Dendritic cell treated with granulocyte-macrophage colony-stimulating factor and Interleukin-4, amounts not matched to agents 40 ng/mL and 50 ng/mL, for 4 days (primary cell): Measurements from ENCODE around the gene ECT2L.

ENCODE experiments used
- H3K27ac Mint-ChIP-seq: one replicate; pipeline ENCODE4 v1.8.0; 2022; ENCODE audit warnings: mild to moderate bottlenecking, mixed read lengths
- H3K27me3 Mint-ChIP-seq: one replicate; pipeline ENCODE4 v1.8.0; 2022; ENCODE audit warnings: mild to moderate bottlenecking, mixed read lengths
- H3K36me3 Mint-ChIP-seq: one replicate; pipeline ENCODE4 v1.8.0; 2022; ENCODE audit warnings: low read depth, mixed read lengths
- H3K4me1 Mint-ChIP-seq: one replicate; pipeline ENCODE4 v1.8.0; 2022; ENCODE audit warnings: low read depth, mixed read lengths
- H3K4me3 Mint-ChIP-seq: one replicate; pipeline ENCODE4 v1.8.0; 2022; ENCODE audit warnings: mild to moderate bottlenecking, moderate library complexity, mixed read lengths
- H3K9me3 Mint-ChIP-seq: one replicate; pipeline ENCODE4 v1.8.0; 2022; ENCODE audit warnings: mixed read lengths
- intact Hi-C: fragments of 100-400 bp; cut with micrococcal nuclease; formaldehyde crosslinking; loops from one replicate; pipeline ENCODE4 v1.15.0; 2022

ECT2L gene

DNA sequence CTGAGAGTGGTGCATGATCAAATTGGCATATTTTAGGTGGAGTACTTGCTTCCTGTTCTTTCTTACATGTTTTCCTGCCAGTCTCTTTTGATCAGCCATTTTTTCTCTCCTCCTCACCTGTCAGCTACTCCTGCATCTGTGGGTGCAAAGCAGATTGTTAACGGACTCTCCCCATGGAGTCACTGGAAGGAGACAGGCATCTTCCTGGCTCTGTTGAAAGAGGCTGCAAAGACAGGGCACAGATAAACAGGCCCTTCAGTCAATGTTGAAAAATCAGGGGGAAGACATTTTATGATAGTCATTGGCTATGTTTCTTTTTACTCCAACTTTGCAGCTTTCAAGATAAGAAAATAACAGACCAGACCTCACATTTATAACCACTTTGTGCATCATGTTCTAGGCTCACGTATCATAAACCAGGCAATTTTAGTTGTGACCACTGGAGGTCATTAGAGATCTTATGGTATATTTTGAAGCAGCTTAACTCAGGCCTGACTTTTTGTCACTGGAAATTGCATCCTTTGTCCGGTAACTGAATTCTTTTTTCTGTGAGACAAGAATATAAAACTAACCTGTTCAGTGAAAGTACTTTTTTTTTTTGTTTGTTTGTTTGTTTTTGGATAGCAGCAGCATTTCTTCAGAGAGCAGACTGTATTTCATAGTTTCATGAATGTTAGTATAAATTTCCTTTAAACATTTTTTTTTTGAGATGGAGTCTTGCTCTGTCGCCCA is 20.1 kb downstream of the ECT2L start:
- Mint-ChIP-seq H3K27me3 (no peaks in the 10 kb centered on the region), H3K27ac (no peak overlapping the region), H3K9me3 (no peaks in the 10 kb centered on the region), H3K36me3 (no peaks in the 10 kb centered on the region), H3K4me3 (no peak overlapping the region), H3K4me1 (peaks cover 23% of the 10 kb centered on the region)
- intact Hi-C loops = loop anchor here (1.0 to 10.0 kb wide), 4 partner anchors 172 to 549 kb away; partner anchors contain the start of genes HECA and REPS1

DNA sequence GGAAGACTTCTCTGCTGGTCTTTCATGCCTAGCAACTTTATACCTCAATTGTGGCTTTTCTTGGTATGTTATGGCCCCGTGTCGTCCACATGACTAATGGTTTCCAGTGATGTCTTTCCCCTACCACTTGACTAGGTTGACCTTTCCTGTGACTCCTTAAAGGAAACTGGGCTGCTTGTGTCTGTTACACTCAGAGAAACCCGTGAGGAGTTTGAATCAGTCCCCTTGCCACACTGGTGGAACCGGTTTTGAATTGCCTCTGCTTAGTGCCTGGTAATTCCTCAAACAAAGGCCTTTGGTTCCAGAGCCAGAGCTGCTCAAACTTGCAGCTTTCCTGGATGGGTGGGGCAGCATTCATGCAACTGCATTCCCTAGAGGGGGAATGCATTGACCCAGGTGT is 21.9 kb downstream of the ECT2L start:
- no peak overlapping the region for H3K4me3 Mint-ChIP-seq
- H3K9me3 Mint-ChIP-seq = no peaks in the 10 kb centered on the region
- no peaks in the 10 kb centered on the region for H3K27me3 Mint-ChIP-seq
- H3K36me3 Mint-ChIP-seq = no peaks in the 10 kb centered on the region
- H3K27ac Mint-ChIP-seq = no peak overlapping the region
- intact Hi-C loops = loop anchor here (2.0 to 10.0 kb wide), 3 partner anchors 317 to 547 kb away; partner anchors contain the start of gene HECA
- peaks cover 13% of the 10 kb centered on the region for H3K4me1 Mint-ChIP-seq

DNA sequence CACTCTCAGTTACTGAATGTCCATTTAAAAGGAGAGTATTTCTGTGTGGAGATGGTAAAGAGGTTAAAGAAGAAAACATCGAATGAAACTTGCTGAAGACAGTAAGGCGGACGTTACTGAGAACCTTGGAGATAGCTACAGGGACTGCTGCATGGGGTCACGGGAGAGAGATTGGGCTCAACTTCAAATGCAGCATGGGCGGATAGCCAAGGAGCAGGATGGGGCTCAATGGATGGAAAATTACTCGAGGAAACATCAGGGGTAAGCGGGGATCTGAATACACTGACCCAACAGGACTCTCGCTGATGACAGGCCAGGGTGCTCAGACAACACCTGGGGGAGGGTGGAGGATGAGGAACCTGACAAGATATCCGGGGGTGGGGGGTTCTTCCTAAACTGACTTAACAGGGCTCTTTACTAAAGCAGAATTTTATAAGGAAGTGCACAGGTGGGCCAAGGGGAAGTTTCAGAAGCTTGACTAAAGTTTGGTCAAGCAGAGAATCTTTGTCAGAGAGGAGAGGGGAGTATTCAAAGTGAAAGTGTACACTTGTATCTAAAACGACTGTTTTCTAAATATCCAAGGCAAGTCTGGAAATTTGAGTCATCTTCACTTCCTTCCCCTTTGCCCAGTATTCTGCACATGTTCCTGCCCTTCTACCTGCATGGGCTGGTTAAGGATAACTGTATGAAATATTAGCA is 22.8 kb downstream of the ECT2L start:
- no peak overlapping the region for H3K4me3 Mint-ChIP-seq
- H3K9me3 Mint-ChIP-seq = no peaks in the 10 kb centered on the region

DNA sequence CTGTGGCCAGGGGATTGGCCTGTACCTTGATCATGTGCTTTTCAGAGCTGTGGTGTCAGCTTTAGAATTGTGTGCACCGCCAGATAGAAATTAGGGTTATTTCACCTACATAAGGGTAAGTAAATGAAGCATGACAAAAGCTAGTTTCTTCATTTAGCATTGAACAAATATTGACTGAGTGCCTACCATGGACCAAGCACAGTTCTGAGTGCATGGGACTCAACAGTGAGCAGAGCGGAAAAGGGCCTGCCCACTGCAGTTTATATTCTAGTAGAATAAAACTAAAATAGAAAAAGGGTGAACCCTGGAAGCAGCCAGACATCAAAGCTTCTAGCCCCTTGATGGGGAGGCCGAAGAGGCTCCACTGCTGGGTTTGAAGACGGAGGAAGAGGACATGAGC is 25.6 kb downstream of the ECT2L start:
- Mint-ChIP-seq H3K36me3 (no peaks in the 10 kb centered on the region), H3K9me3 (peaks cover 2% of the 10 kb centered on the region), H3K4me1 (peaks cover 13% of the 10 kb centered on the region), H3K4me3 (no peak overlapping the region), H3K27me3 (no peaks in the 10 kb centered on the region), H3K27ac (no peak overlapping the region)
- intact Hi-C loops = no loop called here

More for the DNA sequence above, 22.8 kb downstream of the ECT2L start:
- Mint-ChIP-seq H3K4me1 (peaks cover 13% of the 10 kb centered on the region), H3K36me3 (no peaks in the 10 kb centered on the region), H3K27me3 (no peaks in the 10 kb centered on the region), H3K27ac (no peak overlapping the region)
- intact Hi-C loops = loop anchor here (5.0 to 10.0 kb wide), 2 partner anchors 316 to 399 kb away; partner anchors contain the start of gene HECA

DNA sequence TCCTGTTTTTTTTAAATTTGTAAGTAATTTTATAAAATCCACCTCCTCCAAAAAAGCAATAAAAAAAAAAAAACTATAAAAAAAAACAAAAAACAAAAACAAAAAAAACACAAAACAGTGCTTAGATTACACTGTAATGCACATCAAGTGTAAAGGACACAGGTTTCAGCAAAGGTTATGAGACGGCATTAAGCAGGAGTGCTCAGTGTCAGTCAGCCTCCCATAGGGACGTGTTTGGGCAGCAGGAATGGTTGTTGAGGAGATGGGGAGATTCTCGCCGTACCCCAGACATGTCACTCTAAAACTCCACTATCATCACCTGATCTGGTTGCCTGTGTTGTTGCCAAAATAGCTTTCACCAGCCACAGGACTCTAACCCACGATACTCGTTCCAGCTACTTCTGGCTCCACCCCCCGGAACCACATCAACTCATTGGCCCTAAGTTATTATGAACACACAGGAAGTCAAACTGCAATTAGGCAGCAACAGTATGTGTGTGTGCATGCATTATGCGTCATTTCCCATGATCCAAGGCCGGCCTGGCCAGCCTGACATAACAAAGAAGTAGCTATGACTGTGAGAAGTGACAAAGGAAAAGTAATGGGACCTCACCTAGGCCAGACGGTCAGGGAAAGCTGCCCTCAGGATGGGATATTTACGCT is 28.7 kb downstream of the ECT2L start:
- Mint-ChIP-seq H3K27me3 (no peaks in the 10 kb centered on the region), H3K36me3 (no peaks in the 10 kb centered on the region), H3K4me1 (no peaks in the 10 kb centered on the region), H3K27ac (no peak overlapping the region), H3K4me3 (no peak overlapping the region), H3K9me3 (peaks cover 9% of the 10 kb centered on the region)
- intact Hi-C loops = no loop called here

DNA sequence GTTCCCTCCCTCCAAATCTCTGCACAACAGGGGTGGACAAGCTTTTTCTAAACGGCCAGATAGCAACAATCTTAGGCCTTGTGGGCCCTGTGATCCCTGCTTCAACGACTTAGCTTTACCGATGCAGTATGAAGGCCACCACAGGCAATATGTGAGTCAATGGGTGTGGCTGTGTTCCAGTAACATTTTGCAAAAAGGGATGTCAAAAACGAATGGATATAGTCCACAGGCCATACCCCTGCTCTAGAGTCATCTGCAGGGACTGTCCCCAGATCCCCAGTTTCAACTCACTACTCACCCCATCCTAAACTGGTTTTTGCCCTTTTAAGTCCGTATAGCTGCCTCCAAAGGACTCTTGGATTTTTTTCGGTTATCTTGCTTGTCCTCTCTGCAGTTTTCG is 34.4 kb downstream of the ECT2L start:
- H3K36me3 Mint-ChIP-seq = no peaks in the 10 kb centered on the region
- H3K4me1 Mint-ChIP-seq = no peaks in the 10 kb centered on the region
- H3K27ac Mint-ChIP-seq = no peak overlapping the region
- H3K27me3 Mint-ChIP-seq = no peaks in the 10 kb centered on the region
- intact Hi-C loops = no loop called here
- H3K9me3 Mint-ChIP-seq = peaks cover 9% of the 10 kb centered on the region
- H3K4me3 Mint-ChIP-seq = no peak overlapping the region

DNA sequence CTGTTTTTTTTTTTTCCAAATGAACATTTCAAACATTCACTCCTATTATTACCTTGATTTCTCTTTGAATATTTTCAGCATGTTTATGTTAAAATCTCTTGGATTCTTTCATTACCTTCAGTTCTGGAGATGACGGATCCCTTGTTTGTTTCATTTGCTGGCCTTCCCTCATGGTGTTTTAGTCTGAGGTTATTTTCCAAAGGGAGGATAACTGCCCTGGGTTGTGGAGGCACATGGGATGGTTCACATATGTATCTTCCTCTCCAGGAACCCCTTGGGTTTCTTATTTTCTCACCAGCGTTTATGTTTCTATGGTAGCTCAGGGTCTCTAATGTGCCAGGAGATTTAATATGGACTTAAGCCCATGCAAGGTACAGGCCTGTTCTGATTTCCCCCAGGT is 36.3 kb downstream of the ECT2L start:
- H3K4me1 Mint-ChIP-seq = no peaks in the 10 kb centered on the region
- intact Hi-C loops = no loop called here

DNA sequence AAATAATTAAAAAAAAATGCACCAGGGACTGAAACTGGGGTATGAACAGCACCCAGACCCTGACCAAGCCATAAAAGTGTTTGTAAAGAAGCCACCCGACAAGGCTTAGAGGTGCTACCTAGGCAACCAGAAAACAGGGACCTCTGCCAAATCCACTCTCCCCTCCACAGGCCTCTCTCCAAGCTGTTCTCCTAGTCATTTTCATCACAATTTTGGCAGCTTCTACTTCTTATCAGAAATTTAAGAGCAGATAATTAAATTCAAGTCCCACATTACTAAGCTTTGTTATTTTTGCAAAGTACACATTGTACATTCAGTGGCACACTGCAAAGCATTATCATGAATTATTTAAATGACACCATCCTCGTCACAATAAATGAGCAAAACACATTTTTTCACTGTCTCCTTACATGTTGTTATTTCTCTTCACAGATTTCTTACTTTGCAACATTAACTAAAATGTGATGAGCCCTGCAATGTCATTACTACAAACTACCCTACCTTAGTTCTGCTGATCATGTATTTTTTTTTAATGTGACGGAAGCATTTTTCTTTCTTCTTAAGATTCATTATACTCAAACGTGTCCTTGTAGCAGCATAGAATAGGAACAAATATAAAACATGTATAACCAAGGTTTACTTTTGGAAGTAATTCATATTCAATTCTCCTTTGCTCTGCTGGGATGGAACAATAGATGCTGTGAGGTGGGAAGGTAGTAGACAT is 38.1 kb downstream of the ECT2L start:
- Mint-ChIP-seq H3K4me3 (no peak overlapping the region), H3K36me3 (no peaks in the 10 kb centered on the region), H3K27ac (no peak overlapping the region), H3K9me3 (no peaks in the 10 kb centered on the region), H3K4me1 (no peaks in the 10 kb centered on the region), H3K27me3 (no peaks in the 10 kb centered on the region)
- intact Hi-C loops = no loop called here

More for the DNA sequence above, 36.3 kb downstream of the ECT2L start:
- no peak overlapping the region for H3K4me3 Mint-ChIP-seq
- peaks cover under 1% of the 10 kb centered on the region for H3K9me3 Mint-ChIP-seq
- H3K36me3 Mint-ChIP-seq = no peaks in the 10 kb centered on the region
- H3K27ac Mint-ChIP-seq = no peak overlapping the region
- H3K27me3 Mint-ChIP-seq = no peaks in the 10 kb centered on the region

DNA sequence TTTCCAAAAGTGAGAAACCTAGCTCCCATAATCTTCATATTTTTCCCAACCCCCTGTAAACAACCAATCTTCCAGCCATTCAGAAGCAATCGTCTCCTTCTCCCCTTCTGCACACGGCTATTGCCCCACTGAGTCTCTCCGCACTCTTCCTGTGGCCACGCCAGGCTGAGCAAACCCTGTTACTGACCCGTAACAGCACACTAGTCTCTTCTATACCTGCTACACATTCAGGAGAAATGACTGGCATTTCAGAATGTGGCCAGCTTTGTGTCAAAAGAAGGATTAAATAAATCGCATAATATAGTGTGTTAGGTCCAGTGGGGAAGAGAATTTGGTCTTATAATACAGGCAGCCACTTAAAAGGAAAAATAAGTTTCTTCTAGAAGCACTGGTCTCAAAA is 41.4 kb downstream of the ECT2L start:
- H3K9me3 Mint-ChIP-seq = no peaks in the 10 kb centered on the region
- H3K36me3 Mint-ChIP-seq = no peaks in the 10 kb centered on the region
- no peak overlapping the region for H3K4me3 Mint-ChIP-seq
- no peaks in the 10 kb centered on the region for H3K27me3 Mint-ChIP-seq
- no peak overlapping the region for H3K27ac Mint-ChIP-seq
- intact Hi-C loops = no loop called here
- no peaks in the 10 kb centered on the region for H3K4me1 Mint-ChIP-seq

DNA sequence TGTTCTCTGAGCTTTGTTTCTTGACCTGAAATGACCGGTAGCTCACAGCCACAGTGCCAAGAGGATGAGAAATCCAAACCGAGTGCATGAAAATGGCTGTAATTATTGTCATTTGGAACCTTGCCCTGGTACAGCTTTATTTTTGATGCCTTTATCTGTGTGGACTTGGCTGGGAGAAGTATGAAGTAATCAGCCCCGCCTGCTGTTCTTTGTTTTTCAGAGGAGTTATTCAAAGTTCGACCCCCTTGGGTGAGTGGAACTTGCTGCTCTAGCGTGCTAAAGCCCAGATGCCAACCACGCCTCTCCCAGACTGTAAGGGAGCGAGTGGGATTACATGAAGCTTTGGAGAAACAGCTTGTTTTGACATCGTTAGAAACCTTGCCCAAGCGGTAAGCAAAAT is 48.3 kb downstream of the ECT2L start:
- intact Hi-C loops = no loop called here
- no peaks in the 10 kb centered on the region for H3K9me3 Mint-ChIP-seq
- no peaks in the 10 kb centered on the region for H3K4me1 Mint-ChIP-seq
- no peak overlapping the region for H3K27ac Mint-ChIP-seq
- no peaks in the 10 kb centered on the region for H3K36me3 Mint-ChIP-seq
- no peak overlapping the region for H3K4me3 Mint-ChIP-seq
- H3K27me3 Mint-ChIP-seq = no peaks in the 10 kb centered on the region

DNA sequence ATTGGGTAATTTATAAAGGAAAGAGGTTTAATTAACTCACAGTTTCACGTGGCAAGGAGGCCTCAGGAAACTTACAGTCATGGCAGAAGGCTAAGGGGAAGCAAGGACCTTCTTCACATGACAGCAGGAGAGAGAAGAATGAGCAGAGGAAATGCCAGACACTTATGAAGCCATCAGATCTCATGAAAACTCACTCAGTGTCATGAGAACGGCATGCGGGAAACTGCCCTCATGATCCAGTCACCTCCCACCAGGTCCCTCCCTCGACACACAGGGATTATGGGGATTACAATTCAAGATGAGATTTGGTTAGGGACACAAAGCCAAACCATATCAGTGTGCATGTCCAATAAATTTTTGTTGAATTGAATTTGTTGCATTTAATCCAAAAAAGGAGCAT is 52.0 kb downstream of the ECT2L start:
- Mint-ChIP-seq H3K27me3 (no peaks in the 10 kb centered on the region), H3K9me3 (no peaks in the 10 kb centered on the region), H3K36me3 (no peaks in the 10 kb centered on the region), H3K4me3 (no peak overlapping the region), H3K4me1 (peaks cover 8% of the 10 kb centered on the region), H3K27ac (no peak overlapping the region)
- intact Hi-C loops = no loop called here

DNA sequence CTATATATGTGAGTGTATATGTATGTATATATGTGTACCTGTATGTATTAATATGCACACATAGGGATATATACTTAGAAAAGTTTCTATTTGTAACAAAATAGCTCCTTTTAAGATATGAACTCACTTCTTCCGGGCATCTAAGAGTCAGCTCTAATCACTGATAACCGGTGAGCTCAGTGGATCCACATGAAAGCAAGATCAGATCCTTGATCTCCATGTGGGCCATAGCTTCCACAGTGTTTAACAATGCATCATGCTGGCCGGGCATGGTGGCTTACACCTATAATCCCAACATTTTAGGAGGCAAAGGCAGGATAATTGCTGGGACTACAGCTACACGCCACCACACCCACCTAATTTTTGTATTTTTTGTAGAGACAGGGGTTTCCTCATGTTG is 52.6 kb downstream of the ECT2L start:
- H3K36me3 Mint-ChIP-seq = no peaks in the 10 kb centered on the region
- intact Hi-C loops = no loop called here
- H3K9me3 Mint-ChIP-seq = no peaks in the 10 kb centered on the region
- no peak overlapping the region for H3K4me3 Mint-ChIP-seq
- H3K4me1 Mint-ChIP-seq = peaks cover 8% of the 10 kb centered on the region
- no peak overlapping the region for H3K27ac Mint-ChIP-seq
- no peaks in the 10 kb centered on the region for H3K27me3 Mint-ChIP-seq

DNA sequence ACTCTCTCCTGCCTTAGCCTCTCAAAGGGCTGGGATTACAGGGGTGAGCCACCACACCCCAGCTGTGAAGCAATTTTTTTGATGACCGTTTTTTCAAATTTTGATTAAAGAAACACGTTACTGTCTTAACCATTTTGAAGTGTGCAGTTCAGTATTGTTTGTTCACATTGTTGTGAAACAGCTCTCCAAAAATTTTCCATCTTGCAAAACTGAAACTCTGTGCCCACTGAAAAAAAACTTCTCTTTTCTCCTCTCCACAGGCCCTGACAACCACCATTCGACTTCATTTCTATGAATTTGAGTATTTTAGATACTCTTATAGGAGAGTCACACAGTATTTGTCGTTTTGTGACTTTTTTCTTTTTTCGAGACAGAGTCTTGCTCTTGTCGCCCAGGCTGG is 53.9 kb downstream of the ECT2L start:
- H3K4me3 Mint-ChIP-seq = no peak overlapping the region
- no peaks in the 10 kb centered on the region for H3K36me3 Mint-ChIP-seq
- H3K4me1 Mint-ChIP-seq = peaks cover 8% of the 10 kb centered on the region
- H3K27ac Mint-ChIP-seq = no peak overlapping the region
- H3K27me3 Mint-ChIP-seq = no peaks in the 10 kb centered on the region
- intact Hi-C loops = no loop called here
- no peaks in the 10 kb centered on the region for H3K9me3 Mint-ChIP-seq

DNA sequence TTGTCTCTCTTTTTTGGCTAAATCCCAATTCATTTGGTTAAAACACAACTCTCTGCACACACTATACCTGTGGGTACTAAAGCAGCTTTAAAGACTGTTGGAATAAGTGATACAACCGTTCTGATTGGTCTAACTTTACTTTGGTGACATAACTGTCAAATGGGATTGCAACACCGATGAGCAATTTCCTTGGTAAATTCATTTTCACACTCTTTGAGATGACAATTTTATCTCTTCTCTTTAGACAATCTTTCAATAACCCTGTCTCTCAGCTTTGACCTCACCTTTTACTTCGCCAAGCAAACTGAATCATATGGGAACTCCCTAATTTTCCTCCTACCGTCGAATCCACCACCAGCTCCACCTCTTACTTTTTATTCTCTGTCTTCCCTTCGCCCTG is 60.8 kb downstream of the ECT2L start:
- Mint-ChIP-seq H3K36me3 (no peaks in the 10 kb centered on the region), H3K27me3 (no peaks in the 10 kb centered on the region), H3K4me1 (peaks cover 16% of the 10 kb centered on the region), H3K9me3 (peaks cover 17% of the 10 kb centered on the region), H3K4me3 (no peak overlapping the region), H3K27ac (no peak overlapping the region)
- intact Hi-C loops = no loop called here
